ENCODE results near the gene SERPINE2.

DNA sequence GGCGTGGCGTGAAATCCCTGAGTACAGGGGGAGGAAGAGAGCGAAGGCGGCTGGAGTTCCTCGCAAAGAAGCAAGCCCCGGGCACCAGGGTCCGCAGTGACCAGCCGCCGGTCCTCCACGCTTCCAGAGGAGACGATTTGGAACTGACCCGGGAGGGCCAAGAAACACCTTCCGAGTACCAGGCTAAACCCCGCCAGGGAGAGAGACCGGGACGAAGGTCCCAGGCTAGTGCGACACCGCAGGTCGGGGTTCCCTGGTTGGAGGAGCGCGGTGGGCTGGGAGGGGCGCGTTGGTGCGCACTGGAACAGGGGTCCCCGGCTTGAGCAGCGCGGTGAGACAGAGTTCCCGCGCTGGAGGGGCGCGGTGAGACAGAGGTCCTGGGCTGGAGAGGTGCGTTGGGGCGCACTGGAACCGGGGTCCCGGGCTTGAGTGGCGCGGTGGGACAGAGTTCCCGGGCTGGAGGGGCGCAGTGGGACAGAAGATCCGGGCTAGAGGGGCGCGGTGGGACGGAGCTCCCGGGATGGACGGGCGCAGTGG is 94.9 kb downstream of the SERPINE2 start:
- TF ChIP-seq, protein P1, sequence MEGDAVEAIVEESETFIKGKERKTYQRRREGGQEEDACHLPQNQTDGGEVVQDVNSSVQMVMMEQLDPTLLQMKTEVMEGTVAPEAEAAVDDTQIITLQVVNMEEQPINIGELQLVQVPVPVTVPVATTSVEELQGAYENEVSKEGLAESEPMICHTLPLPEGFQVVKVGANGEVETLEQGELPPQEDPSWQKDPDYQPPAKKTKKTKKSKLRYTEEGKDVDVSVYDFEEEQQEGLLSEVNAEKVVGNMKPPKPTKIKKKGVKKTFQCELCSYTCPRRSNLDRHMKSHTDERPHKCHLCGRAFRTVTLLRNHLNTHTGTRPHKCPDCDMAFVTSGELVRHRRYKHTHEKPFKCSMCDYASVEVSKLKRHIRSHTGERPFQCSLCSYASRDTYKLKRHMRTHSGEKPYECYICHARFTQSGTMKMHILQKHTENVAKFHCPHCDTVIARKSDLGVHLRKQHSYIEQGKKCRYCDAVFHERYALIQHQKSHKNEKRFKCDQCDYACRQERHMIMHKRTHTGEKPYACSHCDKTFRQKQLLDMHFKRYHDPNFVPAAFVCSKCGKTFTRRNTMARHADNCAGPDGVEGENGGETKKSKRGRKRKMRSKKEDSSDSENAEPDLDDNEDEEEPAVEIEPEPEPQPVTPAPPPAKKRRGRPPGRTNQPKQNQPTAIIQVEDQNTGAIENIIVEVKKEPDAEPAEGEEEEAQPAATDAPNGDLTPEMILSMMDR (conservative IDR thresholded peaks at IDR 0.05; ENCODE audit: low read length), result no peak
- TF ChIP-seq EZH2phosphoT487 (IDR thresholded peaks at IDR 0.05; ENCODE audit: borderline replicate concordance), result no peak
